Pancreas (tissue), 10 donors: ENCODE results near the gene NDUFS6. TPM values are rescaled to one million over a fixed set of nuclear protein-coding genes. Genes with fewer than 3 reads are reported as not detected.
A peak's percentile ranks its signal among the peaks of the same experiment; 100 is the strongest.

Experiments
- ATAC-seq, 4 donors: fragments of 200-7000 bp; cut with Tn5 transposase; one replicate each; pipeline versions ENCODE4 v1.8.0 to v1.9.1; 2020; ENCODE audit warnings: mild to moderate bottlenecking in 4 of 4, moderate library complexity in 4 of 4
- DNase-seq, 6 donors: peaks; one replicate each; pipeline ENCODE4 v3.0.0-alpha.2; 2020
- FAIRE-seq: peaks from 2 replicates; lab custom pipeline; 2012; peaks lifted over from hg19 to GRCh38; lab: Jason Lieb, UNC
- H3K27ac ChIP-seq, 4 donors: fragments of 200-600 bp; sonication (generic); 1 replicate in 3 of 4; 2 replicates in 1 of 4; pipeline versions ENCODE4 v1.5.0 to v1.8.0; 2020
- H3K27me3 ChIP-seq, 4 donors: fragments of 200-600 bp; one replicate each; pipeline ENCODE4 v1.8.0; 2021
- H3K36me3 ChIP-seq, 3 donors: fragments of 200-600 bp; sonication (generic) in 1 of 3; one replicate each; pipeline versions ENCODE4 v1.5.0 to v1.8.0; 2020 to 2021
- H3K4me1 ChIP-seq, 3 donors: fragments of 200-600 bp; one replicate each; pipeline ENCODE4 v1.8.0; 2021
- H3K4me3 ChIP-seq, 4 donors: fragments of 200-600 bp; sonication (generic) in 2 of 4; one replicate each; pipeline versions ENCODE4 v1.5.0 to v1.8.0; 2020 to 2021
- H3K9me3 ChIP-seq, 4 donors: fragments of 200-600 bp; one replicate each; pipeline ENCODE4 v1.8.0; 2021
- WGBS, 2 donors: extraction: QIAGEN DNeasy Blood & Tissue Kit; methylation state at CpG; one replicate each; pipeline ENCODE4 v1.1.7; 2013; 5-methylcytosine and 5-hydroxymethylcytosine counted together
- intact Hi-C, 3 donors: fragments of 100-400 bp; cut with DNase I; formaldehyde crosslinking; loops; one replicate each; pipeline versions ENCODE4 v1.11.1 to v1.14.2; 2022
- polyA plus RNA-seq, 2 donors: library from polyadenylated mRNA; stranded (reverse); fragments of 200-250 nt; gene quantifications; one replicate each; pipeline ENCODE4 v1.2.3, GENCODE V29; 2013
- total RNA-seq, 6 donors: library from RNA; stranded (reverse); fragmentation: NEBNext Ultra II Directional in 4 of 6; extraction: Animal tissue kit (Norgen Biotek cat#: 25700) in 4 of 6; gene quantifications; one replicate each; pipeline versions ENCODE4 v1.2.1 to v1.2.4, GENCODE V29; 2021 to 2023
- TF ChIP-seq, protein P1 (sequence below), 4 donors: fragments of 200-600 bp; sonication (generic) in 3 of 4; IDR thresholded peaks; one replicate each; pipeline versions ENCODE4 v1.5.0 to v1.8.0; 2021; ENCODE audit warnings: antibody characterized with exemption in 4 of 4
- donor health status: healthy with polysubstance abuse.
- donor health status: DM: no; HTN: no; CAD: no; lungs with moderate emphysema.
- donor health status: DM: no; HTN: no; CAD: no.
- donor health status: control.
- donor health status: control.
- donor health status: Bipolar disorder and iron deficiency.
- donor health status: DM: yes; HTN: yes; CAD: no.
- donor health status: DM: no; HTN: no; CAD: no.
- donor health status: DM: no; HTN: no; CAD: no.
- donor health status: DM: yes; HTN: yes; CAD: no.

The NDUFS6 gene
- total and polyA plus RNA-seq, 8 donors: 8.2 to 41.9 (median 14.2) TPM

DNA sequence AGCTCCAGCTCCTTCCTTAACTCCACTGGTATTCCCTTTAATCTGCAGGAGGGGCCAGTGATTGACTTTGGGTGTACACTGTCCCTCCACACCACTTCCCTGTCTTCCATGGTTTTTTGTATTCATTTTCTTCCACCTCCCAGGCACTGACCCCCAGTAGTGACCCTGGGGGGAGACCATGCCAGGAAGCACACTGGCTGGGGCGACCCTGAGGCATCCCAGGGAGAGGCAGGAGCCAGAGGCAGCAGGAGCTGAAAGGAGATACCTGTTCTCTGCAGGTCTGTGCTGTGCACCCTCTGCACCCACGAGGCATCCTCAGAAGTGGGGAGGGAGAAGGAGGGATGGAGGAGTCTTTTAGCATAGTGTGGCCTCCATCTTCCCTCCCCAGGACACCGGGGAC is 53.9 kb downstream of the NDUFS6 start:
- Histone ChIP-seq H3K27ac (no peak overlapping the region), H3K4me1 (no peaks in the 10 kb centered on the region), H3K27me3 (no peaks in the 10 kb centered on the region), H3K4me3 (no peak overlapping the region), H3K9me3 (no peaks in the 10 kb centered on the region), H3K36me3 (no peaks in the 10 kb centered on the region)
- FAIRE-seq (no peak), DNase-seq (peak in 1 of 6 donors; percentile 26), ATAC-seq (no peak)
- intact Hi-C loops: no loop called here
- TF ChIP-seq, protein P1, sequence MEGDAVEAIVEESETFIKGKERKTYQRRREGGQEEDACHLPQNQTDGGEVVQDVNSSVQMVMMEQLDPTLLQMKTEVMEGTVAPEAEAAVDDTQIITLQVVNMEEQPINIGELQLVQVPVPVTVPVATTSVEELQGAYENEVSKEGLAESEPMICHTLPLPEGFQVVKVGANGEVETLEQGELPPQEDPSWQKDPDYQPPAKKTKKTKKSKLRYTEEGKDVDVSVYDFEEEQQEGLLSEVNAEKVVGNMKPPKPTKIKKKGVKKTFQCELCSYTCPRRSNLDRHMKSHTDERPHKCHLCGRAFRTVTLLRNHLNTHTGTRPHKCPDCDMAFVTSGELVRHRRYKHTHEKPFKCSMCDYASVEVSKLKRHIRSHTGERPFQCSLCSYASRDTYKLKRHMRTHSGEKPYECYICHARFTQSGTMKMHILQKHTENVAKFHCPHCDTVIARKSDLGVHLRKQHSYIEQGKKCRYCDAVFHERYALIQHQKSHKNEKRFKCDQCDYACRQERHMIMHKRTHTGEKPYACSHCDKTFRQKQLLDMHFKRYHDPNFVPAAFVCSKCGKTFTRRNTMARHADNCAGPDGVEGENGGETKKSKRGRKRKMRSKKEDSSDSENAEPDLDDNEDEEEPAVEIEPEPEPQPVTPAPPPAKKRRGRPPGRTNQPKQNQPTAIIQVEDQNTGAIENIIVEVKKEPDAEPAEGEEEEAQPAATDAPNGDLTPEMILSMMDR (IDR thresholded peaks at IDR 0.05): no peak
- WGBS, 2 donors: 18 to 30% methylated on average over 3 of the region's 3 CpGs

- Histone ChIP-seq H3K9me3 (no peaks in the 10 kb centered on the region), H3K27ac (no peak overlapping the region), H3K4me3 (no peak overlapping the region), H3K27me3 (no peaks in the 10 kb centered on the region), H3K36me3 (no peaks in the 10 kb centered on the region), H3K4me1 (no peaks in the 10 kb centered on the region)
- DNase-seq: peak in 1 of 6 donors; percentile 23
- WGBS, 2 donors: 48 to 73% methylated on average over 17 of the region's 17 CpGs
- intact Hi-C loops: no loop called here
- ATAC-seq: no peak
- TF ChIP-seq, protein P1 (IDR thresholded peaks at IDR 0.05): no peak
- no peak for FAIRE-seq
Observed at GRCh38 chr5:1855596-1855995, 54.4 kb downstream of the NDUFS6 start.

GRCh38 chr5:1856596-1857255 is 55.5 kb downstream of the NDUFS6 start:
- FAIRE-seq (no peak), DNase-seq (no peak), ATAC-seq (peak in 2 of 4 donors; percentile 19 to 65)
- no peak overlapping the region for H3K27ac ChIP-seq
- no peaks in the 10 kb centered on the region for H3K36me3 ChIP-seq
- no peaks in the 10 kb centered on the region for H3K4me1 ChIP-seq
- H3K27me3 ChIP-seq: no peaks in the 10 kb centered on the region
- intact Hi-C loops: no loop called here
- peak overlapping the region in 3 of 4 donors; percentile 13 to 41 (median 18) for H3K4me3 ChIP-seq
- H3K9me3 ChIP-seq: no peaks in the 10 kb centered on the region
- 36 to 67% methylated on average over 34 to 49 of the region's 49 CpGs for WGBS, 2 donors
- TF ChIP-seq, protein P1 (IDR thresholded peaks at IDR 0.05): no peak

GRCh38 chr5:1857256-1857600 is 56.0 kb downstream of the NDUFS6 start:
- DNase-seq (peak in 1 of 6 donors; percentile 55), FAIRE-seq (no peak)

DNA sequence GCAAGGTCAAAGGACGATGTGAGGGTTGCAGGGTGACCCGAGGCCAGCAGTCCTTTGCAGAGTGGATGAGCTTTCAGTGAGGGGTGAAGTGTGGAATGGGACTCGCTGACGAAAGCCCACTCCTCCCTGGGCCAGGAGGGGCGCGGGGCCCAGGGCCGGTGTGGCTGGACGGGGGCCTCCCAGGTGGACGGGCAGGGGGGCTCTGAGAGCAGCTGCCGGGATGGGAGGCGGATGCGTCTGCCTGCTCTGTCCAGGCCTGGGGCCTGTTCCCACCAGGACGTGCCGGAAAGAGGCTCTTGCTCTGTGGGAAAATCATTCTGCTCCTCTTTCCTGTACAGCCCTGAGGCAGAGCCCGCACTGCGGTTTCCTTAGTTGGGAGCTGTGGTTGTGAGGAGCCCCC is 57.2 kb downstream of the NDUFS6 start:
- FAIRE-seq: no peak
- H3K27ac ChIP-seq: no peak overlapping the region
- H3K4me1 ChIP-seq: no peaks in the 10 kb centered on the region
- no peak overlapping the region for H3K4me3 ChIP-seq
- TF ChIP-seq, protein P1 (IDR thresholded peaks at IDR 0.05): no peak
- no peaks in the 10 kb centered on the region for H3K9me3 ChIP-seq
- intact Hi-C loops: no loop called here
- H3K36me3 ChIP-seq: no peaks in the 10 kb centered on the region
- peak in 1 of 6 donors; percentile 35 for DNase-seq
- no peak for ATAC-seq
- 83 to 89% methylated on average over 15 to 16 of the region's 16 CpGs for WGBS, 2 donors
- no peaks in the 10 kb centered on the region for H3K27me3 ChIP-seq

More at GRCh38 chr5:1857256-1857600, 56.0 kb downstream of the NDUFS6 start:
- TF ChIP-seq, protein P1 (IDR thresholded peaks at IDR 0.05): no peak
- no peak for ATAC-seq
- H3K27me3 ChIP-seq: no peaks in the 10 kb centered on the region
- H3K9me3 ChIP-seq: no peaks in the 10 kb centered on the region
- H3K27ac ChIP-seq: no peak overlapping the region
- H3K4me3 ChIP-seq: peak overlapping the region in 2 of 4 donors; percentile 18 to 41
- H3K36me3 ChIP-seq: no peaks in the 10 kb centered on the region
- 64 to 72% methylated on average over 27 to 32 of the region's 32 CpGs for WGBS, 2 donors
- H3K4me1 ChIP-seq: no peaks in the 10 kb centered on the region
- intact Hi-C loops: no loop called here
